ENCODE data around the gene PGAP3. TPM values are rescaled to one million over a fixed set of nuclear protein-coding genes. Genes with fewer than 3 reads are reported as not detected.

PGAP3 gene
- total RNA-seq, 1 experiment from 2014 or later: 21.8 TPM

- intact Hi-C loops (cut with micrococcal nuclease; ENCODE audit: unreplicated experiment): no loop called here
- H3K27me3 ChIP-seq (ENCODE audit: control insufficient read depth, insufficient read depth, low read length): no peaks in the 10 kb centered on the region
- peaks cover 3% of the 10 kb centered on the region; the same call in 1 of the 2 replicates for H3K36me3 ChIP-seq (ENCODE audit: control insufficient read depth, insufficient read depth, low read length)
- DNase-seq (ENCODE audit: low read depth, low spot score) (no peak), ATAC-seq (no peak)
- no peak overlapping the region for H3K4me3 ChIP-seq (ENCODE audit: low read depth in 2 of 2, low read length in 2 of 2)
- no peak overlapping the region for H3K27ac ChIP-seq (ENCODE audit: low read length)
- CTCF ChIA-PET: interaction anchor here (1.4 kb wide), 1 partner anchor 14 kb away, joined by 3 read pairs; no protein-coding TSS in a partner anchor
- TF ChIP-seq CTCF (IDR thresholded peaks at IDR 0.05): no peak
- no peak for TF ChIP-seq REST (IDR thresholded peaks at IDR 0.05; ENCODE audit: insufficient read depth in 1 of 2, low read depth in 2 of 2, low read length in 1 of 2)
- TF ChIP-seq POLR2AphosphoS5 (IDR thresholded peaks at IDR 0.05; ENCODE audit: low read depth, low read length): no peak
- TF ChIP-seq SIN3A (IDR thresholded peaks at IDR 0.05; ENCODE audit: borderline replicate concordance, insufficient read depth, low read depth, low read length): no peak
- TF ChIP-seq TCF7L2 (IDR thresholded peaks at IDR 0.05; ENCODE audit: low read depth, low read length): no peak
- BruUV-seq (replicated peaks): no TSS peak
- in situ Hi-C loops (cut with HindIII; ENCODE audit: low pct_unique_long_range_greater_than_20kb, low sequenced_read_pairs): no loop called here
- no peaks in the 10 kb centered on the region for H3K9me3 ChIP-seq (ENCODE audit: control insufficient read depth, insufficient read depth, low read depth, low read length)
- POLR2A ChIA-PET: no interaction called here
- H3K4me1 ChIP-seq (ENCODE audit: control insufficient read depth, insufficient read depth, low read length): peaks cover 45% of the 10 kb centered on the region
Observed at GRCh38 chr17:39639043-39639442, 48.8 kb downstream of the PGAP3 start.

GRCh38 chr17:39638317-39638716 lies 49.5 kb downstream of the PGAP3 start:
- Histone ChIP-seq H3K27me3 (ENCODE audit: control insufficient read depth, insufficient read depth, low read length) (no peaks in the 10 kb centered on the region), H3K36me3 (ENCODE audit: control insufficient read depth, insufficient read depth, low read length) (peaks cover 3% of the 10 kb centered on the region; the same call in 1 of the 2 replicates), H3K27ac (ENCODE audit: low read length) (peak overlapping the region; percentile 91), H3K4me3 (ENCODE audit: low read depth in 2 of 2, low read length in 2 of 2) (peak overlapping the region; percentile 83), H3K4me1 (ENCODE audit: control insufficient read depth, insufficient read depth, low read length) (peaks cover 48% of the 10 kb centered on the region), H3K9me3 (ENCODE audit: control insufficient read depth, insufficient read depth, low read depth, low read length) (no peaks in the 10 kb centered on the region)
- DNase-seq (ENCODE audit: low read depth, low spot score) (no peak), ATAC-seq (no peak)
- ChIA-PET POLR2A (no interaction called here), CTCF (interaction anchor here (1.4 kb wide), 1 partner anchor 14 kb away, joined by 3 read pairs; no protein-coding TSS in a partner anchor)
- in situ Hi-C loops (cut with HindIII; ENCODE audit: low pct_unique_long_range_greater_than_20kb, low sequenced_read_pairs) (no loop called here), intact Hi-C loops (cut with micrococcal nuclease; ENCODE audit: unreplicated experiment) (no loop called here)
- BruUV-seq (replicated peaks): no TSS peak
- no peak for TF ChIP-seq SIN3A (IDR thresholded peaks at IDR 0.05; ENCODE audit: borderline replicate concordance, insufficient read depth, low read depth, low read length)

- H3K27me3 ChIP-seq (ENCODE audit: control insufficient read depth, insufficient read depth, low read length): no peaks in the 10 kb centered on the region
- no peaks in the 10 kb centered on the region for H3K9me3 ChIP-seq (ENCODE audit: control insufficient read depth, insufficient read depth, low read depth, low read length)
- intact Hi-C loops (cut with micrococcal nuclease; ENCODE audit: unreplicated experiment): no loop called here
- BruUV-seq (replicated peaks): no TSS peak
- peak within 1 kb of the TSS; percentile 83 for H3K4me3 ChIP-seq (ENCODE audit: low read depth in 2 of 2, low read length in 2 of 2)
- peak; percentile 44; the same call in 1 of the 2 replicates for TF ChIP-seq POLR2AphosphoS5 (IDR thresholded peaks at IDR 0.05; ENCODE audit: low read depth, low read length)
- no peak for TF ChIP-seq CTCF (IDR thresholded peaks at IDR 0.05)
- peaks cover 3% of the 10 kb centered on the region; the same call in 1 of the 2 replicates for H3K36me3 ChIP-seq (ENCODE audit: control insufficient read depth, insufficient read depth, low read length)
- peaks cover 52% of the 10 kb centered on the region for H3K4me1 ChIP-seq (ENCODE audit: control insufficient read depth, insufficient read depth, low read length)
- POLR2A ChIA-PET: no interaction called here
- CTCF ChIA-PET: no interaction called here
- in situ Hi-C loops (cut with HindIII; ENCODE audit: low pct_unique_long_range_greater_than_20kb, low sequenced_read_pairs): no loop called here
- peak; percentile 94 for ATAC-seq
- H3K27ac ChIP-seq (ENCODE audit: low read length): peak within 1 kb of the TSS; percentile 91
- DNase-seq (ENCODE audit: low read depth, low spot score): no peak
Observed at GRCh38 chr17:39636927-39637736, 50.7 kb downstream of the PGAP3 start, which contains the start of gene STARD3. TSS of gene STARD3 (plus strand) at chr17:39637144. CDS start at chr17:39653532, 16,388 bp downstream.
